Activated naive CD4-positive, alpha-beta T cell treated with anti-CD3 and anti-CD28 coated beads, Interleukin-2, amount 10 ng/mL, durations not matched to agents 7 days and 5 days (primary cell): ENCODE results near the gene MALAT1.
A peak's percentile ranks its signal among the peaks of the same experiment; 100 is the strongest.

ENCODE experiments used
- CTCF ChIA-PET: fragments of 350-600 bp; sonication (Branson Sonifier 250); formaldehyde crosslinking; loops from one replicate; lab custom pipeline; 2021; ENCODE audit warnings: antibody characterized with exemption; lab: Charles Lee
- DNase-seq: peaks from one replicate; pipeline ENCODE4 v3.0.0-alpha.2; 2020
- H3K27ac Mint-ChIP-seq: one replicate; pipeline ENCODE4 v1.8.0; 2021; ENCODE audit warnings: mild to moderate bottlenecking, moderate library complexity, mixed read lengths
- H3K27me3 Mint-ChIP-seq: one replicate; pipeline ENCODE4 v1.8.0; 2021; ENCODE audit warnings: mild to moderate bottlenecking, mixed read lengths
- H3K36me3 Mint-ChIP-seq: one replicate; pipeline ENCODE4 v1.8.0; 2021; ENCODE audit warnings: mixed read lengths
- H3K4me1 Mint-ChIP-seq: one replicate; pipeline ENCODE4 v1.8.0; 2021; ENCODE audit warnings: mixed read lengths
- H3K4me3 Mint-ChIP-seq: one replicate; pipeline ENCODE4 v1.8.0; 2021; ENCODE audit warnings: mild to moderate bottlenecking, moderate library complexity, mixed read lengths
- H3K9me3 Mint-ChIP-seq: one replicate; pipeline ENCODE4 v1.8.0; 2021; ENCODE audit warnings: mixed read lengths

The MALAT1 gene

GRCh38 chr11:65525546-65526480 lies 27.0 kb downstream of the MALAT1 start:
- Mint-ChIP-seq H3K9me3 (no peaks in the 10 kb centered on the region), H3K36me3 (peaks cover 25% of the 10 kb centered on the region), H3K4me1 (peaks cover 69% of the 10 kb centered on the region), H3K27me3 (no peaks in the 10 kb centered on the region), H3K4me3 (peak overlapping the region; percentile 89), H3K27ac (peak overlapping the region; percentile 82)
- DNase-seq, result no peak
- CTCF ChIA-PET, result interaction anchor here (1.0 to 2.9 kb wide), 4 partner anchors 11 to 110 kb away, joined by 4 to 12 read pairs (median 4); no protein-coding TSS in a partner anchor

GRCh38 chr11:65526744-65527143 lies 27.9 kb downstream of the MALAT1 start:
- CTCF ChIA-PET, result interaction anchor here (2.9 kb wide), 1 partner anchor 14 kb away, joined by 12 read pairs; no protein-coding TSS in a partner anchor
- Mint-ChIP-seq H3K27ac (no peak overlapping the region), H3K9me3 (no peaks in the 10 kb centered on the region), H3K27me3 (no peaks in the 10 kb centered on the region), H3K4me3 (peak overlapping the region; percentile 89), H3K36me3 (peaks cover 34% of the 10 kb centered on the region), H3K4me1 (peaks cover 68% of the 10 kb centered on the region)
- no peak for DNase-seq

GRCh38 chr11:65528819-65529350 lies 30.0 kb downstream of the MALAT1 start:
- Mint-ChIP-seq H3K27me3 (no peaks in the 10 kb centered on the region), H3K4me3 (no peak overlapping the region), H3K36me3 (peaks cover 39% of the 10 kb centered on the region)

GRCh38 chr11:65529475-65530156 lies 30.8 kb downstream of the MALAT1 start:
- H3K27ac Mint-ChIP-seq, result peak overlapping the region; percentile 53
- CTCF ChIA-PET, result interaction anchor here (0.6 to 2.3 kb wide), 5 partner anchors 11 to 257 kb away, joined by 3 to 15 read pairs (median 4); partner anchors contain the start of gene FAM89B

More at GRCh38 chr11:65528819-65529350, 30.0 kb downstream of the MALAT1 start:
- DNase-seq, result no peak
- Mint-ChIP-seq H3K27ac (peak overlapping the region; percentile 16), H3K4me1 (peaks cover 48% of the 10 kb centered on the region), H3K9me3 (no peaks in the 10 kb centered on the region)
- CTCF ChIA-PET, result interaction anchor here (1.0 to 1.8 kb wide), 4 partner anchors 11 to 155 kb away, joined by 3 to 8 read pairs (median 4); partner anchors contain the start of gene FAM89B

GRCh38 chr11:65530157-65530496 lies 31.3 kb downstream of the MALAT1 start:
- H3K27ac Mint-ChIP-seq, result peak overlapping the region; percentile 53

More at GRCh38 chr11:65529475-65530156, 30.8 kb downstream of the MALAT1 start:
- no peak overlapping the region for H3K4me3 Mint-ChIP-seq
- no peaks in the 10 kb centered on the region for H3K9me3 Mint-ChIP-seq
- no peak for DNase-seq
- H3K27me3 Mint-ChIP-seq, result no peaks in the 10 kb centered on the region
- H3K36me3 Mint-ChIP-seq, result peaks cover 43% of the 10 kb centered on the region
- H3K4me1 Mint-ChIP-seq, result peaks cover 40% of the 10 kb centered on the region

GRCh38 chr11:65532388-65533064 lies 33.7 kb downstream of the MALAT1 start:
- Mint-ChIP-seq H3K4me3 (no peak overlapping the region), H3K9me3 (no peaks in the 10 kb centered on the region), H3K27ac (no peak overlapping the region), H3K4me1 (peaks cover 22% of the 10 kb centered on the region), H3K27me3 (no peaks in the 10 kb centered on the region), H3K36me3 (peaks cover 41% of the 10 kb centered on the region)
- CTCF ChIA-PET, result interaction anchor here (1.0 to 1.2 kb wide), 2 partner anchors 9 to 61 kb away, joined by 3 read pairs; no protein-coding TSS in a partner anchor
- no peak for DNase-seq

More at GRCh38 chr11:65530157-65530496, 31.3 kb downstream of the MALAT1 start:
- Mint-ChIP-seq H3K27me3 (no peaks in the 10 kb centered on the region), H3K4me3 (no peak overlapping the region), H3K4me1 (peaks cover 40% of the 10 kb centered on the region), H3K9me3 (no peaks in the 10 kb centered on the region), H3K36me3 (peaks cover 45% of the 10 kb centered on the region)
- peak; percentile 64 for DNase-seq
- CTCF ChIA-PET, result interaction anchor here (1.3 to 2.3 kb wide), 4 partner anchors 11 to 156 kb away, joined by 3 to 15 read pairs (median 6); partner anchors contain the start of gene FAM89B

- Mint-ChIP-seq H3K27ac (no peak overlapping the region), H3K9me3 (no peaks in the 10 kb centered on the region), H3K36me3 (peaks cover 33% of the 10 kb centered on the region), H3K4me1 (peaks cover 5% of the 10 kb centered on the region), H3K4me3 (no peak overlapping the region), H3K27me3 (no peaks in the 10 kb centered on the region)
- CTCF ChIA-PET, result no interaction called here
- DNase-seq, result no peak
Observed at GRCh38 chr11:65535102-65535501, 36.3 kb downstream of the MALAT1 start.

- CTCF ChIA-PET, result interaction anchor here (0.7 to 1.7 kb wide), 4 partner anchors 11 to 57 kb away, joined by 3 to 7 read pairs (median 4); partner anchors contain the start of gene FAM89B
- Mint-ChIP-seq H3K27ac (no peak overlapping the region), H3K36me3 (peaks cover 21% of the 10 kb centered on the region), H3K4me3 (no peak overlapping the region), H3K4me1 (peaks cover 8% of the 10 kb centered on the region), H3K9me3 (no peaks in the 10 kb centered on the region), H3K27me3 (no peaks in the 10 kb centered on the region)
- no peak for DNase-seq
Observed at GRCh38 chr11:65536412-65537295, 37.8 kb downstream of the MALAT1 start.

GRCh38 chr11:65537296-65537597 lies 38.4 kb downstream of the MALAT1 start:
- no peak overlapping the region for H3K27ac Mint-ChIP-seq
- H3K9me3 Mint-ChIP-seq, result no peaks in the 10 kb centered on the region
- H3K4me3 Mint-ChIP-seq, result no peak overlapping the region
- H3K36me3 Mint-ChIP-seq, result peaks cover 18% of the 10 kb centered on the region
- CTCF ChIA-PET, result interaction anchor here (1.5 to 1.7 kb wide), 2 partner anchors 12 to 35 kb away, joined by 4 to 7 read pairs; partner anchors contain the start of gene FAM89B
- H3K4me1 Mint-ChIP-seq, result peaks cover 13% of the 10 kb centered on the region
- DNase-seq, result no peak
- H3K27me3 Mint-ChIP-seq, result no peaks in the 10 kb centered on the region

- Mint-ChIP-seq H3K4me1 (peaks cover 14% of the 10 kb centered on the region), H3K4me3 (peak overlapping the region; percentile 30), H3K27me3 (no peaks in the 10 kb centered on the region), H3K36me3 (peaks cover 15% of the 10 kb centered on the region), H3K27ac (no peak overlapping the region), H3K9me3 (no peaks in the 10 kb centered on the region)
- no peak for DNase-seq
- CTCF ChIA-PET, result interaction anchor here (1.3 to 1.7 kb wide), 2 partner anchors 34 kb away, joined by 4 to 7 read pairs; partner anchors contain the start of gene FAM89B
Observed at GRCh38 chr11:65537620-65538231, 38.9 kb downstream of the MALAT1 start.

- peak overlapping the region; percentile 55 for H3K27ac Mint-ChIP-seq
- CTCF ChIA-PET, result interaction anchor here (1.3 kb wide), 1 partner anchor 33 kb away, joined by 4 read pairs; the partner anchor contains the start of gene FAM89B
- H3K4me3 Mint-ChIP-seq, result peak overlapping the region; percentile 28
Observed at GRCh38 chr11:65538232-65538914, 39.5 kb downstream of the MALAT1 start.

More at GRCh38 chr11:65538232-65538914, 39.5 kb downstream of the MALAT1 start:
- Mint-ChIP-seq H3K4me1 (peaks cover 14% of the 10 kb centered on the region), H3K27me3 (no peaks in the 10 kb centered on the region), H3K36me3 (peaks cover 15% of the 10 kb centered on the region), H3K9me3 (no peaks in the 10 kb centered on the region)
- DNase-seq, result no peak
